ENCODE results near the gene MYO10.

DNA sequence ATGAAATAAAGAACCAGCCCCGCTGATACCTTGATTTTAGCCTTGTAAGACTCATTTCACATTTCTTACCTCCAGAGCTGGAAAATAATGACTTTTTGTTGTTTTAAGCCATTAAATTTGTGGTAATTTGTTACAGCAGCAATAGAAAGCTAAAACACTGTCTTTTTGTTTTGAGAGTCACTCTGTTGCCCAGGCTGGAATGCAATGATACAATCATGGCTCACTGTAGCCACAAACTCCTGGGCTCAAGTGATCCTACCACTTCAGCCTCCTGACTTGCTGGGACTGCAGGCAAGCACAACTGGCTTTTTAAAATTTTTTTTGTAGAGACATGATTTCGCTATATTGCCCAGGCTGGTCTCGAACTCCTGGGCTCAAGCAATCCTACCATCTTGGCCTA, 34.7 kb upstream of the MYO10 start:
- no peak for TF ChIP-seq ESRRG (CRISPR knock-in tag; IDR thresholded peaks at IDR 0.05)
- TF ChIP-seq TOX (CRISPR knock-in tag; IDR thresholded peaks at IDR 0.05; ENCODE audit: borderline replicate concordance), result no peak
- TF ChIP-seq ZFP30 (CRISPR knock-in tag; IDR thresholded peaks at IDR 0.05), result no peak
- TF ChIP-seq TCF4 (CRISPR knock-in tag; IDR thresholded peaks at IDR 0.05; ENCODE audit: borderline replicate concordance), result no peak
- TF ChIP-seq ZFP3 (CRISPR knock-in tag; IDR thresholded peaks at IDR 0.05), result no peak
- TF ChIP-seq, protein P1, sequence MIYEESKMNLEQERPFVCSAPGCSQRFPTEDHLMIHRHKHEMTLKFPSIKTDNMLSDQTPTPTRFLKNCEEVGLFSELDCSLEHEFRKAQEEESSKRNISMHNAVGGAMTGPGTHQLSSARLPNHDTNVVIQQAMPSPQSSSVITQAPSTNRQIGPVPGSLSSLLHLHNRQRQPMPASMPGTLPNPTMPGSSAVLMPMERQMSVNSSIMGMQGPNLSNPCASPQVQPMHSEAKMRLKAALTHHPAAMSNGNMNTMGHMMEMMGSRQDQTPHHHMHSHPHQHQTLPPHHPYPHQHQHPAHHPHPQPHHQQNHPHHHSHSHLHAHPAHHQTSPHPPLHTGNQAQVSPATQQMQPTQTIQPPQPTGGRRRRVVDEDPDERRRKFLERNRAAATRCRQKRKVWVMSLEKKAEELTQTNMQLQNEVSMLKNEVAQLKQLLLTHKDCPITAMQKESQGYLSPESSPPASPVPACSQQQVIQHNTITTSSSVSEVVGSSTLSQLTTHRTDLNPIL (CRISPR knock-in tag; IDR thresholded peaks at IDR 0.05; ENCODE audit: low read depth), result no peak
- TF ChIP-seq ARNTL (CRISPR knock-in tag; IDR thresholded peaks at IDR 0.05; ENCODE audit: borderline replicate concordance, low read depth), result no peak
- TF ChIP-seq ISL1 (CRISPR knock-in tag; IDR thresholded peaks at IDR 0.05), result no peak
- TF ChIP-seq ZNF70 (CRISPR knock-in tag; IDR thresholded peaks at IDR 0.05), result no peak
- TF ChIP-seq CSDC2 (CRISPR knock-in tag; IDR thresholded peaks at IDR 0.05), result no peak
- no peak for TF ChIP-seq ZNF8 (CRISPR knock-in tag; IDR thresholded peaks at IDR 0.05)
- TF ChIP-seq PATZ1 (CRISPR knock-in tag; IDR thresholded peaks at IDR 0.05; ENCODE audit: borderline replicate concordance), result no peak
- TF ChIP-seq RARB (CRISPR knock-in tag; IDR thresholded peaks at IDR 0.05), result no peak
- TF ChIP-seq GLIS3 (CRISPR knock-in tag; IDR thresholded peaks at IDR 0.05), result no peak
